Skeletal muscle cell (primary cell): ENCODE data around the gene BEST3.

Experiments
- DNase-seq: peaks from one replicate; pipeline ENCODE4 v3.0.0-alpha.2; 2010; ENCODE audit warnings: low read depth
- H3K4me3 ChIP-seq: 2 replicates; pipeline ENCODE4 v1.5.1; 2011; ENCODE audit warnings: low read depth, mild to moderate bottlenecking, control low read depth, low read length, moderate library complexity

The BEST3 gene

DNA sequence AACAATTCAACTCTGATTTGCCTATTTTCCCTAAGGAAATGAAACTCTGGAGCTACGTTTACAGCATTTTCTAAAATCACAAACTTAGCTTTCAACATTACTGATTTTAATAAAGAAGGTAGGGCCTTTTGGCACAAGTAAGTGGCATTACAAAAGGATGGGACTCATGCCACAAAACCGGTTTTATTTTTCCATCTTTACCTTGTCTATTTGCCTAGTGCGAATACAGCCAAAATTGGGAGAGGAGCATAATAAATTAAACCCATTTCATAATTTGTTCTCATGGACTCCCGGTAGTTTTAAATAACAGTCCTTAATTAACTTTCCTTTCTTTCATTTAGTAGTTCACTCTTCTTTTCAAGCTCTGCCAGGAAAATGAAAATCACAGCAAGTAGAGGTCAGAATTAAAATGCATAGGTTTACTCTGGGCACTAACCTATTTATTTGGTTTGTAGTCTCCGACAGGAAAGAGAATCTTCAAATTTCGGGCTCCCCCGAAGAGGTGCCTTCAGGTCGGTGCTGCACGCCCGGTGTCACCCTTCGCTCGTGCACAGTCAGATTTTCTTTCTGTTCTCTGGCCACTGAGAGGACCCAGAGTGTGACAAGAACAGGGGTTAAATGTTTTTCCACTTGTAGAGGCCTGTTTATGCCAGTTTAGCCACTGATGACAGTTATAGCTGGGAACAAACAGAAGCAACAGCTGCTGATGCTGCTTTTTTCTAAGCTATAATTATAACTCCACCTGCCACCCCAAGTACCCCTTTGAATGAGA is at the start of gene BEST3:
TSS of gene BEST3 (minus strand) at position 535 of the 772 bp plus-strand sequence. CDS start 1,505 bp downstream, outside the sequence.
- DNase-seq = no peak
- no peak within 1 kb of the TSS for H3K4me3 ChIP-seq

DNA sequence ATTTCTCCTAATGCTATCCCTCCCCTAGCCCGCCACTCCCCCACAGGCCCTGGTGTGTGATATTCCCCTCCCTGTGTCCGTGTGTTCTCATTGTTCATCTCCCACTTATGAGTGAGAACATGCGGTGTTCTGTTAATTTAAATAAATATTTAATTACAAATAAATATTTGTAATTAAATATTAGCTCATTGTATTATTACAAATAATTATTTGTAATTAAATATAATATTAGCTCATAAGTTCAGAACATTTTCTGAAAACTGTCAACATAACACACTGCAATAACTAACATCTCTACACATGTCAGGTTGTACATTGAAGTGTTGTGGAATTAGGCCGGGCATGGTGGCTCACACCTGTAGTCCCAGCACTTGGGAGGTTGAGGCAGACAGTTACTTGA is 45.0 kb upstream of the BEST3 start:
- no peak for DNase-seq
- H3K4me3 ChIP-seq = no peak overlapping the region

DNA sequence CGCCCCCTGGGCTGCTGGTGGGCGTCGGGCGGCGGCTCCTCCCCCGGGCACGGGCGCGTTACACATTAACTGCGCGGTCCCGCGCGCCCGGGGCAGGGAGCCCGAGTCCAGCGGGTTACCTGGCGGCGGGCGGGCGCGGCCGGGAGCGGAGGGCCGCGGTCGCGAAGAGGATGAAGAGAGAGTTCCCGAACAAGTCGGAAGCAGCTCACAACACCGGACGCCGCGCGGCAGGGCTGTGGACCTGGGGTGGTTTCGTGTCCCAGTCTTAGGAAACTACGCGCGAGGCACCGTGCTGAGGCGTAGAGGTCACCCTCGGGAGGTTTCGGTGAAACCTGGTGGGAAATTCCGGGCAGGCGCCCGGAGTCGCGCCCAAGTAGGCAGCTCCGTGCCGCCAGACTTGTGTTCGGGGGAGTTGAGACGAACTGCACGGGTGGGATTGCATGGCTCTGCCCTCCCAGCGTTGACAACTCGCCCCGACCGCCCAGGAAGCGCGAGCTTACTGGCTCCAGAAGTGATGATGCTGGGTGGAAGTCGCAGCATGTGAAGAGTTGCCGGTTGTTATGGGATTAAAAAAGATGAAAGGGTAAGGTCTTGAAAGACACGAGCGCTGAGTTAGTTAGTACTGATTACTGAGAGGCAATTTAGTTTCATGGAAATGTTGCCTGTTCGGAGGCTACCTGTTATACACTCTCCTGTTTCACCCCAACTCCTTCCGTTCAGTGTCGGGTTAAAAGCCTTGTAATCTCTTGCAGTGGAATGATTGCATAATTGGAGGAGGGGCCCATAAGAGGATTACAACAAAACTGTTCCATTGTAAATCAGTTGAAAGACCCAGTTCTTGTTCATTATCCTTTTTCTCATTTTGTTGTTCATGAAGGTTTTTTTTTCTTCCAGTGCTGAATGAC is 40.4 kb upstream of the BEST3 start:
- peak overlapping the region; percentile 78 for H3K4me3 ChIP-seq
- DNase-seq = no peak

GRCh38 chr12:69738351-69739286 is 39.5 kb upstream of the BEST3 start, which contains the start of gene RAB3IP:
TSS of gene RAB3IP (plus strand) at chr12:69738860. CDS start at chr12:69755409, 16,549 bp downstream.
- H3K4me3 ChIP-seq = peak within 1 kb of the TSS; percentile 78
- DNase-seq = peak; percentile 22

DNA sequence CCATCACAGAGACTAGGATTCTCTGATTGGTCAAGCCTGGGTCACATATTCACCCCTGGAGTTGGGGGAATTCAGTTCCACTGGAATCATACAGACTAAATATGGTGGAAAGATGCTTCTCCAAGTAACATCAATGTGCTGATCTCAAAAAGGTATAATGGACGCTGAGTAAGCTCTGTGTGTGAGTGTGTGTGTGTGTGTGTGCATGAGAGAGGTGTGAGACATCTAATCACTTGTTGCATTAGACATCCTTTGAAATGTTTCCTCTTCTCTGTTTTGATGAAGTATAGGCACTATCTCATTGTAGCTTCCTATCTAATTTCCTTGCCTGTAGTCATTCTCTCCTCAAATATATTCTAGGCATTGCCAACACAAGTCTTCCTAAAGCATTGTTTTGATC is 34.5 kb upstream of the BEST3 start:
- DNase-seq = no peak

GRCh38 chr12:69732088-69732487 is 33.0 kb upstream of the BEST3 start:
- no peak for DNase-seq
- H3K4me3 ChIP-seq = no peak overlapping the region

More for the DNA sequence above, 34.5 kb upstream of the BEST3 start:
- no peak overlapping the region for H3K4me3 ChIP-seq

- no peak for DNase-seq
- H3K4me3 ChIP-seq = no peak overlapping the region
These were observed 27.8 kb upstream of the BEST3 start for GRCh38 chr12:69726922-69727321.

- DNase-seq = no peak
- H3K4me3 ChIP-seq = no peak overlapping the region
These were observed 21.6 kb upstream of the BEST3 start for GRCh38 chr12:69720750-69721149.

- no peak for DNase-seq
- no peak overlapping the region for H3K4me3 ChIP-seq
These were observed 20.5 kb upstream of the BEST3 start for GRCh38 chr12:69719336-69720316.

GRCh38 chr12:69714542-69714941 is 15.4 kb upstream of the BEST3 start:
- no peak overlapping the region for H3K4me3 ChIP-seq
- no peak for DNase-seq

DNA sequence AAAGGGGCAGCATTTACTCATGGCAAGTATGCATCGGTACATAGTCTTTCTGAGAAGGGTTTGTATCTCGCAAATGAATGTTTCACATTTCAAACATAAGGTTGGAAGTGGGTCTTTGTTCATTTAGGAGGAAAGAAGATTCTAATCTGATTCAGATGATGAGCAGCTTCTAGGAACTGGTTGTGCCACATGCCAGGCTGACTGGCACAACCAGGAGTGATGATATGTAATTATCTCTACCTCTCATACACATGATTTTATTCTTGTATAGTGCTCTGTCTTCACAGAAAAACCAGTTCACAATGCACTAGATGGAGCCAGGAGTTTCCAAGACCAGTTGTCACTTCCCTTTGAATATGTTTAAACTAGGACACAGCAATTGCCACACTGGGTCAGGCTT is 13.7 kb upstream of the BEST3 start:
- H3K4me3 ChIP-seq = no peak overlapping the region
- no peak for DNase-seq

DNA sequence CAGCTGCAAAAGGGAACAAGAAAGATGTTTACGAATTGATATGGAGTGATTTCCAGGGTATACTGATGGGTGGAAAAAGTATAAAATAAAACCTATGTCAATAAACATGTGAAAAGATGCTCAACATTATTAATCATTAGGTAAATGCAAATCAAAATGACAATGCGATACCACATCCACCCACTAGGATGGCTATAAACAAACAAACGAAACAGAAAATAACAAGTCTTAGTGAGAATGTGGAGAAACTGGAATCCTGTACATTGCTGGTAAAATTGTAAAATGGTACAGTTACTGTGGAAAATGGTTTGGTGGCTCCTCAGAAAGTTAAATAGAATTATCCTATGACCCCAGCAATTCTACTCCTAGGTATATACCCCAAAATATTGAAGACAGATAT is 9.5 kb upstream of the BEST3 start:
- no peak overlapping the region for H3K4me3 ChIP-seq
- no peak for DNase-seq

DNA sequence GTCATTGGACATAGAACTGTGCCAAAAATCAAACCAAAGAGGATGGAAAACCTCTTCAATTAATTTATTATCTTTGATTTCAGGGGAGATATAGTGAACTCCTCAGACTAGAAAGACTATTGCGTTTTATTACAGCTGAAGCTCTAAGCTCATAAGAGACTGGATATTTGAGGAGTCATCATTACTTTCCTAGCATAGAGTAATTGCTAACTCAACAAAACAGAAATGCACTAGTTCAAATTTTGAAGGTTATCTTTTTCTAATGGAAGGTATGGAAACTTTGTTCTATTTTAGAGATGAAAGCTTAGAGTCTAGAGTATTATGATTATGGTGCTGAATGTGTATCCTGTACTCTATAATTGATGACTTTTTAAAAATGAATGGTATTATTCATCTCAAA is 5.3 kb upstream of the BEST3 start:
- no peak for DNase-seq
- no peak overlapping the region for H3K4me3 ChIP-seq

GRCh38 chr12:69703146-69703642 is 4.1 kb upstream of the BEST3 start:
- no peak for DNase-seq
- no peak overlapping the region for H3K4me3 ChIP-seq

- H3K4me3 ChIP-seq = no peak overlapping the region
- no peak for DNase-seq
These were observed 2.7 kb upstream of the BEST3 start for GRCh38 chr12:69701826-69702225.

GRCh38 chr12:69698054-69698453 is 1.0 kb downstream of the BEST3 start:
- DNase-seq = no peak
- H3K4me3 ChIP-seq = no peak overlapping the region

DNA sequence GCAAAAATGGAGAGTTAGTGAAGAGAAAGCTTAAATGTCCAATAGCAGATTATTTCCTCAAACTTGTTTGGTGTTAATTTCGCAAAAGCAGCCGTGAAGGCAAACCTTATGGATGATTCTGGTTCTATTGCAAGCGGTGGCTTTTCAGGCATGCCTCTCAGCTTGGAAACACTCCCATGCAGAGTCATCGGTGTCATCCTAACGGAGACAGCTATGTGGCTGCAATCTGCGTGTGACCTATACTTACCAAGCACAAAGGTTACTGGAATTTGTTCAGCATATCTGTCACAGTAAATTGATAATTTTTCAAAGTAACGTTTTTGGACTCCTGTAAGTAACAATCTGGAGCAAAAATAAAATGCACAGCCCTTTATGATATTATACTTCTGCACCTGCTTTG is 5.0 kb downstream of the BEST3 start:
- DNase-seq = no peak
- no peak overlapping the region for H3K4me3 ChIP-seq

- H3K4me3 ChIP-seq = no peak overlapping the region
- no peak for DNase-seq
These were observed 9.5 kb downstream of the BEST3 start for GRCh38 chr12:69689638-69690037.
